Stimulated activated CD8-positive, alpha-beta memory T cell treated with anti-CD3 and anti-CD28 coated beads, Interleukin-15, amount 100 ng/mL, for 1 hour (primary cell): ENCODE data around the gene LRRC7.

ENCODE experiments used
- DNase-seq: peaks from one replicate; pipeline ENCODE4 v3.0.0-alpha.2; 2020; ENCODE audit warnings: low read depth

Gene LRRC7

GRCh38 chr1:69776555-69776954 is 208.8 kb downstream of the LRRC7 start:
- DNase-seq: no peak

- DNase-seq: no peak
Measured at GRCh38 chr1:69777423-69777822, 209.7 kb downstream of the LRRC7 start.

GRCh38 chr1:69777971-69778370 is 210.2 kb downstream of the LRRC7 start:
- DNase-seq: no peak

- DNase-seq: no peak
Measured at GRCh38 chr1:69787151-69787550, 219.4 kb downstream of the LRRC7 start.

- no peak for DNase-seq
Measured at GRCh38 chr1:69791311-69791710, 223.6 kb downstream of the LRRC7 start.

GRCh38 chr1:69794831-69795230 is 227.1 kb downstream of the LRRC7 start:
- DNase-seq: no peak

- DNase-seq: no peak
Measured at GRCh38 chr1:69814926-69815325, 247.2 kb downstream of the LRRC7 start.

- no peak for DNase-seq
Measured at GRCh38 chr1:69824932-69825331, 257.2 kb downstream of the LRRC7 start.

- no peak for DNase-seq
Measured at GRCh38 chr1:69827732-69828131, 260.0 kb downstream of the LRRC7 start.

GRCh38 chr1:69833536-69833935 is 265.8 kb downstream of the LRRC7 start:
- DNase-seq: no peak

GRCh38 chr1:69834336-69834735 is 266.6 kb downstream of the LRRC7 start:
- DNase-seq: no peak

GRCh38 chr1:69835955-69836354 is 268.2 kb downstream of the LRRC7 start:
- DNase-seq: no peak

- DNase-seq: no peak
Measured at GRCh38 chr1:69836971-69837636, 269.4 kb downstream of the LRRC7 start.

GRCh38 chr1:69842326-69842725 is 274.6 kb downstream of the LRRC7 start:
- no peak for DNase-seq

- DNase-seq: no peak
Measured at GRCh38 chr1:69845655-69846054, 277.9 kb downstream of the LRRC7 start.

- DNase-seq: no peak
Measured at GRCh38 chr1:69846267-69846666, 278.5 kb downstream of the LRRC7 start.

GRCh38 chr1:69847670-69848069 is 279.9 kb downstream of the LRRC7 start:
- DNase-seq: no peak

GRCh38 chr1:69852151-69852550 is 284.4 kb downstream of the LRRC7 start:
- no peak for DNase-seq

GRCh38 chr1:69852706-69853105 is 285.0 kb downstream of the LRRC7 start:
- DNase-seq: no peak

GRCh38 chr1:69858534-69858933 is 290.8 kb downstream of the LRRC7 start:
- DNase-seq: no peak

- DNase-seq: no peak
Measured at GRCh38 chr1:69861641-69862040, 293.9 kb downstream of the LRRC7 start.

- DNase-seq: no peak
Measured at GRCh38 chr1:69862906-69863305, 295.2 kb downstream of the LRRC7 start.

GRCh38 chr1:69863704-69864103 is 296.0 kb downstream of the LRRC7 start:
- no peak for DNase-seq

GRCh38 chr1:69871412-69871811 is 303.7 kb downstream of the LRRC7 start:
- no peak for DNase-seq

- DNase-seq: no peak
Measured at GRCh38 chr1:69878338-69878737, 310.6 kb downstream of the LRRC7 start.
